Large intestine (tissue), 3 donors: Measurements from ENCODE around the gene ZFHX3. TPM values are rescaled to one million over a fixed set of nuclear protein-coding genes. Genes with fewer than 3 reads are reported as not detected.

ENCODE experiments used
- DNase-seq, 2 donors: peaks; one replicate each; pipeline versions ENCODE4 v3.0.0 to v3.0.0-alpha.2; 2013
- H3K27ac ChIP-seq: one replicate; pipeline ENCODE4 v1.5.1; 2013; ENCODE audit warnings: low read length
- H3K27me3 ChIP-seq: 2 replicates; pipeline ENCODE4 v1.6.1; 2013; ENCODE audit warnings: low read length; ENCODE audit not compliant: control insufficient read depth, insufficient read depth
- H3K36me3 ChIP-seq: 2 replicates; pipeline ENCODE4 v1.6.1; 2013; ENCODE audit warnings: low read length; ENCODE audit not compliant: control insufficient read depth, insufficient read depth
- H3K4me1 ChIP-seq: one replicate; pipeline ENCODE4 v1.6.1; 2013; ENCODE audit warnings: low read length; ENCODE audit not compliant: control insufficient read depth, insufficient read depth
- H3K4me3 ChIP-seq: one replicate; pipeline ENCODE4 v1.5.1; 2013; ENCODE audit warnings: low read length
- H3K9me3 ChIP-seq: one replicate; pipeline ENCODE4 v1.6.1; 2013; ENCODE audit warnings: mild to moderate bottlenecking, low read depth, low read length, moderate library complexity; ENCODE audit not compliant: control insufficient read depth
- WGBS: methylation state at CpG from one replicate; pipeline ENCODE4 v1.1.5; 2013; ENCODE audit warnings: low lambda C conversion rate; ENCODE audit not compliant: insufficient coverage; 5-methylcytosine and 5-hydroxymethylcytosine counted together
- polyA plus RNA-seq: library from polyadenylated mRNA; unstranded; fragments of 120-200 nt; gene quantifications from one replicate; pipeline ENCODE4 v1.2.1, GENCODE V29; 2013

ZFHX3 gene
- polyA plus RNA-seq, 1 donor, result 10.5 TPM

DNA sequence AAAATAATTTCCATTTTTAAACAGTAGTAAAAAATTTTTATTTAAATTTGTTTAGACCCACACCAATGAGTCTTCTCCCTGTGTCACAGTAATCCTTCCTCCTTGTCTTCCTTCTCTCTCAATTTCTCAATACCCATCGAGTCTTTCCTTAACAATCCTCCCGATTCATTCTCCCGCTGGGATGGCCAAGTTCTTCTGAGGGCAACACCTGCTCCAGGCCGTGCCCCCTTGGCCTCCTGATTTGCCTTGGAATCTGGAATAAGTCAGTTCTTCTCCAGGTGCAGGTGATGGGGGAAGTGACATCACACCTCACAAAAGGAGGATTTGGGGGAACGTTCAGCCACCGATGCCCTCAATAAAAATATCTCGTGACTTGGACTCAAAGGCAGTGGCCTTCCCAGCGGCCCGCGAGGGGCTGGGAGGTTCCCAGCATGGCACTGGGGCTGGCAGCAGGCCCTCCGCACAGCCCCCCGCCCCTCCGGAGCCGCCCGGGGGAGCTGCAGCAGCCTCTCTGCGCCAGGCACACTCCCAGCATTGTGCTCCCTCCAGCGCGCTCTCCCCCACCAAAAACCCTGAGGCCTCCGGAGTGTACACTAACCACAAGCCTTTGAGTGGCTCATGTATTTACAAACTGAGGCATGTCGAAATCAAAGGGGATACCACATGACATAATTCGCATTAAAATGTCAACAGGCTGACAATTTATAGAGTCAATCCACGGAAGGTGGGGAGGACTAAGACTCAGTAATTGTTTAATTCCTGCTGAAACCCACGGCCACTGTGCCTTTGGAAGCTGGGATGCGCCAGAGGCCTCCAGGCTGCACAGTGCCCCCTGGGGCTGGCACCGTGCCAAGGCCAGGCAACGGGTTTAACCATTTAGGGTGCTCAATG lies 120.5 kb downstream of the ZFHX3 start:
- no peaks in the 10 kb centered on the region for H3K9me3 ChIP-seq
- DNase-seq, result no peak
- H3K36me3 ChIP-seq, result no peaks in the 10 kb centered on the region
- no peaks in the 10 kb centered on the region for H3K27me3 ChIP-seq
- no peak overlapping the region for H3K4me3 ChIP-seq
- no CpG with 5 or more reads among the region's 26 CpGs for WGBS
- H3K27ac ChIP-seq, result no peak overlapping the region
- H3K4me1 ChIP-seq, result peaks cover 7% of the 10 kb centered on the region

DNA sequence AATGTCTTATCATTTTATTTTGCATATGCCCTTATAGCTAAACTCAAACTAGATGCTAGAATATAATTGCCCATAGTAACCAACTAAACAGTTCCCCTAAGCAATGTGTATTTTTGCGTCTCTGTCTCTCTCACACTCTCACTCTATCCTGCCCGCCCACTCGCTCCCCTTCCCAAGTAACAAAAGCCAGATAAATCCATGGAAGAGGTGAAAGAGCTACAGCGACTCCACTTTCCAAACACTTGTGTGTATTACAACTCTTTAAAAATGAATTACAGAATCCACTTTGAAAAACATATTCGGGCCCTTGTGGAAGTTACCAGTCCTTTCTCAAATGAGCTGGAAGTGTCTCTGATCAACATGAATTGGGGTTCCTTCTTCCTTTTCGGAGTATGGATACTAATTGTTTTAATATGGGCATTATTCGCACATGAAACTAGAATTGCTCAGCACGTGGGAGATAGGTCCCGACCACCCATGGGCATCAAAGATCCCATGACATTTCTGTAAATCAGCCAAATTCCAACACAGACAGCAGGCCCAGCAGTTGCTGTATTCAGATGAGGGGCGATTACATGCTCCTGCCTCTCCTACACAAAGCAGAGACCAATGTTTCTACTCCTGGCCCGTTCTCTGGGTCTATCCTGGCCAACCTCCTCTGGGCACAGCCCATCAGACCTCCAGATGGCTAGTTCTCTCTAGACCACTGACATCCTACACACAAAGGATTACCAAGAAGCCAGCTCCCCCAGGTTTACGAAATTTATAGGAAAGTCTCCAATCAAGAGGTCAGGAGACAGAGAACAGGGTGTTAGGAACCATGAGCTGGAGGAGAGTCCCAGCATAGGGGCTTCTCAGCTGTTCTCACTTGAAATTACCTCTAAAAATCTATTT lies 121.5 kb downstream of the ZFHX3 start:
- no peak for DNase-seq
- WGBS, result 92% methylated on average over 4 of the region's 12 CpGs
- Histone ChIP-seq H3K36me3 (no peaks in the 10 kb centered on the region), H3K4me3 (no peak overlapping the region), H3K9me3 (no peaks in the 10 kb centered on the region), H3K4me1 (peaks cover 3% of the 10 kb centered on the region), H3K27me3 (no peaks in the 10 kb centered on the region), H3K27ac (no peak overlapping the region)

DNA sequence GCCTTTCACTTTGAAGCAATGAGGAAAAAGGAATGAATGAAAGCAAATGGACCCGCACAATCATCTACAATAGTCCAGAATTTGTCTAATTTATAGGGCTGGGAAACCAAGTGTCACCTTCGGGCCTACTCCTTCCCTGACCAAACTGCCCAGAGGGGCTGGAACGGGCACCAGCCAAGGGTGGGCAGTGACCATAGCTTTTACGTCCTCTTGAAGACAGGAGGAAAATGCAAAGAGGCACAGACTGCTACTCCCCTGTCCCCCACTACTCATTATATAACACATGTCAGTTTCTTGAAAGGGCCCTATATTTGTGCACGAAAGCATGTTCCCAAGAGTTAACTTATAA lies 122.3 kb downstream of the ZFHX3 start:
- no peak for DNase-seq
- no peak overlapping the region for H3K27ac ChIP-seq

GRCh38 chr16:72924927-72925630 lies 122.8 kb downstream of the ZFHX3 start:
- H3K4me1 ChIP-seq, result no peaks in the 10 kb centered on the region
- H3K9me3 ChIP-seq, result no peaks in the 10 kb centered on the region
- no CpG with 5 or more reads among the region's 17 CpGs for WGBS
- H3K27ac ChIP-seq, result no peak overlapping the region
- no peak for DNase-seq
- H3K36me3 ChIP-seq, result no peaks in the 10 kb centered on the region
- H3K27me3 ChIP-seq, result no peaks in the 10 kb centered on the region
- no peak overlapping the region for H3K4me3 ChIP-seq

More for the DNA sequence above, 122.3 kb downstream of the ZFHX3 start:
- Histone ChIP-seq H3K27me3 (no peaks in the 10 kb centered on the region), H3K36me3 (no peaks in the 10 kb centered on the region), H3K4me1 (no peaks in the 10 kb centered on the region), H3K9me3 (no peaks in the 10 kb centered on the region), H3K4me3 (no peak overlapping the region)
- WGBS, result 100% methylated on average over 1 of the region's 5 CpGs

DNA sequence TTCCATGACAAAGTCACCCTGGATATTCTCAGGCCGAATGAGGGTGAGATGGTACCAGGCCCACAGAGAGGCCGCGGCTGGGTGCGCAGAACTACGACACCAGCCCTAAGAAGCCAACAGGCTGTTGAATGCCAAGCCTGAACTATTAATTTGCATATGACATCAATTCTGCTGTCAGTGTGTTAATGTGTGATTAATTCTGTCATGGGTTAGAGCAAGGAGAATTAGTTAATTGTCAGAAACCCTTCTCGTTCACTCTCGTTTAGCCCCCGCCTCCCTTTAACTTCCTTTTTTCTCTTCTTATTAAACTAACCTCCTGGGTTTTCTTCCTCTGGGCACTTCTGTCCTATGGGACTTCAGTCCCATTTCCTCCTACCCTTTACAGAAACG lies 123.4 kb downstream of the ZFHX3 start:
- no peak overlapping the region for H3K27ac ChIP-seq
- no peaks in the 10 kb centered on the region for H3K4me1 ChIP-seq
- H3K9me3 ChIP-seq, result no peaks in the 10 kb centered on the region
- H3K4me3 ChIP-seq, result no peak overlapping the region
- no peak for DNase-seq
- H3K36me3 ChIP-seq, result no peaks in the 10 kb centered on the region
- WGBS, result 94% methylated on average over 2 of the region's 9 CpGs
- no peaks in the 10 kb centered on the region for H3K27me3 ChIP-seq

- no peaks in the 10 kb centered on the region for H3K27me3 ChIP-seq
- no peak overlapping the region for H3K4me3 ChIP-seq
- H3K4me1 ChIP-seq, result no peaks in the 10 kb centered on the region
- no peak overlapping the region for H3K27ac ChIP-seq
- no CpG with 5 or more reads among the region's 11 CpGs for WGBS
- H3K36me3 ChIP-seq, result no peaks in the 10 kb centered on the region
- H3K9me3 ChIP-seq, result no peaks in the 10 kb centered on the region
- DNase-seq, result no peak
These were observed 124.2 kb downstream of the ZFHX3 start for GRCh38 chr16:72923757-72924156.

- no peak for DNase-seq
- no peaks in the 10 kb centered on the region for H3K4me1 ChIP-seq
- H3K9me3 ChIP-seq, result no peaks in the 10 kb centered on the region
- H3K36me3 ChIP-seq, result no peaks in the 10 kb centered on the region
- no peak overlapping the region for H3K27ac ChIP-seq
- H3K27me3 ChIP-seq, result no peaks in the 10 kb centered on the region
- no CpG with 5 or more reads among the region's 3 CpGs for WGBS
- H3K4me3 ChIP-seq, result no peak overlapping the region
These were observed 125.2 kb downstream of the ZFHX3 start for GRCh38 chr16:72922714-72923113.

DNA sequence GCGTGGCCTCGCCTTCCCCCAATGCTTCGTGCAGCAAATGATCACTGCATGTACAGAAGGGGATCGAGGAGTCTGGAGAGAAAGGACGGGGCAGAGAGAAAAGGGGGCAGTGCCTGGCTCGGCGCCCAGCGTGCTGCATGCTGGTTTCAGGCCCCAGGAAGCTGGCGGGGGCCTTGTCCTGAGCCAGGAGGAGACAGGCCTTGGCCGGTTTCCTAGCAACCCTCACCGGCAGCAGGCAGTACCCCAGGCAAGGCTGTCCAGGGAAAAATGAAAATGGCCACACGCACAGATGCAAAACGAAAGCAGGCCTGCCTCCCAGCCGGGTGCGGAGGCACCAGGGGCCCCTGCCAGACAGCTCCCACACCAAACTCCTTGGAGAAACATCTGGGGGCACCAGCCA lies 126.3 kb downstream of the ZFHX3 start:
- WGBS, result no CpG with 5 or more reads among the region's 15 CpGs
- Histone ChIP-seq H3K27me3 (no peaks in the 10 kb centered on the region), H3K4me3 (no peak overlapping the region), H3K9me3 (no peaks in the 10 kb centered on the region), H3K36me3 (no peaks in the 10 kb centered on the region), H3K27ac (no peak overlapping the region), H3K4me1 (no peaks in the 10 kb centered on the region)
- DNase-seq, result peak in 1 of 2 donors; percentile 35

DNA sequence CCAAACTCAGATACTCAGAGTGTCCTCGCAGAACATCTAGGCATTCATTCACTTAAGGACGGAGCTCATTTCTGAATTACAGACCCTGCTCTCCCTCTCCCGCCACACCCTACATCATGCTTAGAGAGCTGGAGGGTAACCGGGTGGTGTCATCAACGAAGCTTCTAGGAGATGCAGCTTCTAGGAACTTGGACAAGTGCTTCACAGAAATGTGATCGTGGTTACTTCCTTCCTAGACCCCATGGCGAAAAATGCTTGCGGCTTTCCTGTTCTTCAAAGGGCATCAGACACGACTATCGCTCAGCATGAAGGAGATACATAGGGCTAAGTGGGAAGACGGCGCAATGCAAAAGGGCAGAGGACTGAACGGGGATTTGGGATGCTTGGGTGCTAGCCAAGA lies 126.8 kb downstream of the ZFHX3 start:
- no peaks in the 10 kb centered on the region for H3K27me3 ChIP-seq
- H3K36me3 ChIP-seq, result no peaks in the 10 kb centered on the region
- 100% methylated on average over 4 of the region's 13 CpGs for WGBS
- H3K4me1 ChIP-seq, result no peaks in the 10 kb centered on the region
- DNase-seq, result no peak
- H3K27ac ChIP-seq, result no peak overlapping the region
- H3K9me3 ChIP-seq, result no peaks in the 10 kb centered on the region
- H3K4me3 ChIP-seq, result no peak overlapping the region

DNA sequence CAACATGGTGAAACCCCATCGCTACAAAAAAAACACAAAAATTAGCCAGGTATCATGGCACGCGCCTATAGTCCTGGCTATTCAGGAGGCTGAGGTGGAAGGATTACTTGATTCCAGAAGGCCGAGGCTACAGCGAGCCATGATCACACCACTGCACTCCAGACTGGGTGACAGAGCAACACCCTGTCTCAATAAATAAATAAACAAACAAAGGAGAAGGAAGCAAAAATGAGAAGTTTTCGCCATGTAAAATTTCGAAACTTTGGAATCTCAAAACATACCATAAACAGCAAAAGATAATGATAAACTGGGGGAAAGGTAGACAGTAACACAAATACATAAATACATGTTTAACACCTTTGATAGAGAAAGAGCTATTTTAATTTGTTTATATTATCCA lies 130.9 kb downstream of the ZFHX3 start:
- no peak for DNase-seq
- Histone ChIP-seq H3K4me1 (no peaks in the 10 kb centered on the region), H3K4me3 (no peak overlapping the region), H3K27ac (no peak overlapping the region), H3K36me3 (no peaks in the 10 kb centered on the region), H3K27me3 (no peaks in the 10 kb centered on the region), H3K9me3 (no peaks in the 10 kb centered on the region)
- WGBS, result 100% methylated on average over 2 of the region's 7 CpGs
